CD4-positive, alpha-beta T cell (primary cell): ENCODE measurements around the gene NETO2. TPM values are rescaled to one million over a fixed set of nuclear protein-coding genes. Genes with fewer than 3 reads are reported as not detected.
"Not testable (repeated sequence)": the region's sequence is repeated elsewhere in the genome, so short reads cannot be mapped to it uniquely, and the experiment has no call there.

Experiments
- ATAC-seq: fragments of 200-7000 bp; cut with Tn5 transposase; one replicate; pipeline ENCODE4 v1.10.0; 2022; ENCODE audit warnings: mild to moderate bottlenecking; ENCODE audit not compliant: poor library complexity
- CTCF ChIA-PET: fragments of 350-600 bp; sonication (Branson Sonifier 250); formaldehyde crosslinking; loops from one replicate; lab custom pipeline; 2021; ENCODE audit warnings: antibody characterized with exemption, inconsistent platforms; lab: Charles Lee
- POLR2A ChIA-PET: fragments of 350-600 bp; sonication (Branson Sonifier 250); formaldehyde crosslinking; loops from one replicate; lab custom pipeline; 2021; ENCODE audit warnings: antibody characterized with exemption, inconsistent platforms; lab: Charles Lee
- DNase-seq, 14 experiments: peaks; one replicate each; pipeline ENCODE4 v3.0.0-alpha.2; 2013 to 2020; ENCODE audit warnings: mixed read lengths in 2 of 14
- H3K27ac ChIP-seq, 2 donors: one replicate each; pipeline versions ENCODE4 v1.5.1 to v1.7.0; 2013; ENCODE audit warnings: low read length in 2 of 2, low read depth in 1 of 2, mild to moderate bottlenecking in 1 of 2
- H3K27me3 ChIP-seq, 2 experiments: 1 replicate in 1 of 2; 2 replicates in 1 of 2; pipeline versions ENCODE4 v1.6.1 to v1.7.0; 2013; ENCODE audit warnings: low read length in 2 of 2, control low read depth in 1 of 2, mild to moderate bottlenecking in 1 of 2, moderate library complexity in 1 of 2; ENCODE audit not compliant: insufficient read depth in 2 of 2, control insufficient read depth in 1 of 2
- H3K36me3 ChIP-seq: one replicate; pipeline ENCODE4 v1.6.1; 2013; ENCODE audit warnings: low read length, control low read depth; ENCODE audit not compliant: insufficient read depth
- H3K4me1 ChIP-seq: one replicate; pipeline ENCODE4 v1.6.1; 2013; ENCODE audit warnings: low read length, control low read depth; ENCODE audit not compliant: insufficient read depth
- H3K4me3 ChIP-seq: one replicate; pipeline ENCODE4 v1.5.1; 2013; ENCODE audit warnings: mild to moderate bottlenecking, low read length, moderate library complexity
- H3K9me3 ChIP-seq, 2 experiments: 1 replicate in 1 of 2; 2 replicates in 1 of 2; pipeline versions ENCODE4 v1.6.1 to v1.7.0; 2013; ENCODE audit warnings: low read length in 2 of 2, mild to moderate bottlenecking in 2 of 2, control low read depth in 1 of 2, moderate library complexity in 1 of 2; ENCODE audit not compliant: control insufficient read depth in 1 of 2, insufficient read depth in 1 of 2
- H3K27ac Mint-ChIP-seq: one replicate; pipeline ENCODE4 v1.8.0; 2020; ENCODE audit warnings: mixed read lengths
- H3K27me3 Mint-ChIP-seq: one replicate; pipeline ENCODE4 v1.8.0; 2021; ENCODE audit warnings: mixed read lengths
- H3K36me3 Mint-ChIP-seq: one replicate; pipeline ENCODE4 v1.8.0; 2021; ENCODE audit warnings: low read depth, mixed read lengths
- H3K4me1 Mint-ChIP-seq: one replicate; pipeline ENCODE4 v1.8.0; 2021; ENCODE audit warnings: low read depth, mixed read lengths
- H3K4me3 Mint-ChIP-seq: one replicate; pipeline ENCODE4 v1.8.0; 2020; ENCODE audit warnings: mild to moderate bottlenecking, mixed read lengths
- H3K9me3 Mint-ChIP-seq: one replicate; pipeline ENCODE4 v1.8.0; 2020; ENCODE audit warnings: mixed read lengths
- CTCF ChIP-seq: fragments of 200-600 bp; IDR thresholded peaks from one replicate; pipeline ENCODE4 v1.8.0; 2022; ENCODE audit warnings: antibody characterized with exemption, mild to moderate bottlenecking
- intact Hi-C, 2 experiments: fragments of 100-400 bp; cut with DNase I in 1 of 2; cut with micrococcal nuclease in 1 of 2; formaldehyde crosslinking; loops; one replicate each; pipeline versions ENCODE4 v1.15.1 to v1.9.0; 2023 to 2025; cut with DNase I, micrococcal nuclease
- total RNA-seq, 174 experiments: library from RNA in 2 of 174; stranded (reverse) in 2 of 174; gene quantifications; one replicate each; pipeline ENCODE4 v1.2.3 and lab custom pipeline; 2021 to 2026

NETO2 gene
- total RNA-seq, 2 experiments from 2014 or later: 1.8 to 1.9 TPM

DNA sequence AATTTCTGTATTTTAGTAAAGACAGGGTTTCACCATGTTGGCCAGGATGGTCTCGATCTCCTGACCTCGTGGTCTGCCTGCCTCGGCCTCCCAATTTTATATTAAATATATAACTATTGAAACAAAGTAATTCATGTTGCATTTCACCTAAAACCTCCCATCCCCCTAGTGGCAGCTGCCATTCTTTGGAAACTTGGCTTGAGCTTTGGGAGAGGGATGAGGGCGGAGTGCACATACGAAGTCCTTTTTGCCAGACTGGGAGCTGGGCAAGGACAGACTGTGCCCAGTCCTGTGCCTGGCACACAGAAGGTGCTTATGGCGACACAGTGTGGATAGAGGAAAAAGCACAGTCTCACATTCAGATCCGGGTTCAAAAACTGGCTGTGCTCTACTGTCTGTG, 83.8 kb downstream of the NETO2 start:
- no peaks in the 10 kb centered on the region for H3K4me1 Mint-ChIP-seq

DNA sequence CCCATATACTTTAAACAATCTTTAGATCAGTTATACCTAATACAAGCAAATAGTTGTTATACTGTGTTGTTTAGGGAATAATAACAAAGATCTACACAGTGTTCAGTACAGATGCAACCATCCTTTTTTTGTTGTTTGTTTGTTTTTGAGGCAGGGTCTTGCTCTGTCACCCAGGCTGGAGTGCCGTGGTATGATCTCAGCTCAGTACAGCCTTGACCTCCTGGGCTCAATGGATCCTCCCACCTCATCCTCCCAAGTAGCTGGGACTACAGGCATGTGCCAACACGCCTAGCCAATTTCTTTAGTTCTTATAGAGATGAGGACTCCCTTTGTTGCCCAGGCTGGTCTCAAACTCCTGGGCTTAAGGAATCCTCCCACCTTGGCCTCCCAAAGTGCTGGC, 84.6 kb downstream of the NETO2 start:
- POLR2A ChIA-PET, H3K9me3 Mint-ChIP-seq, H3K4me1 Mint-ChIP-seq, H3K27me3 ChIP-seq, CTCF ChIA-PET, H3K36me3 ChIP-seq, H3K27ac Mint-ChIP-seq, H3K27ac ChIP-seq, H3K4me1 ChIP-seq, H3K4me3 Mint-ChIP-seq, H3K4me3 ChIP-seq, intact Hi-C loops, DNase-seq, H3K36me3 Mint-ChIP-seq, H3K27me3 Mint-ChIP-seq, ATAC-seq: not testable (repeated sequence)
- H3K9me3 ChIP-seq: peaks cover 0 to 12% of the 10 kb centered on the region in 2 experiments

More for the DNA sequence above, 83.8 kb downstream of the NETO2 start:
- Mint-ChIP-seq H3K4me3 (no peak overlapping the region), H3K27me3 (no peaks in the 10 kb centered on the region), H3K9me3 (peaks cover 5% of the 10 kb centered on the region), H3K36me3 (no peaks in the 10 kb centered on the region), H3K27ac (no peak overlapping the region)
- intact Hi-C loops: no loop called here
- Histone ChIP-seq H3K4me3 (no peak overlapping the region), H3K9me3 (peaks cover 0 to 12% of the 10 kb centered on the region in 2 experiments), H3K4me1 (no peaks in the 10 kb centered on the region), H3K36me3 (no peaks in the 10 kb centered on the region), H3K27me3 (peaks cover 0 to 3% of the 10 kb centered on the region in 2 experiments), H3K27ac (no peak overlapping the region)
- DNase-seq: no peak
- no peak for TF ChIP-seq CTCF
- ChIA-PET POLR2A (no interaction called here), CTCF (no interaction called here)
- ATAC-seq: no peak

DNA sequence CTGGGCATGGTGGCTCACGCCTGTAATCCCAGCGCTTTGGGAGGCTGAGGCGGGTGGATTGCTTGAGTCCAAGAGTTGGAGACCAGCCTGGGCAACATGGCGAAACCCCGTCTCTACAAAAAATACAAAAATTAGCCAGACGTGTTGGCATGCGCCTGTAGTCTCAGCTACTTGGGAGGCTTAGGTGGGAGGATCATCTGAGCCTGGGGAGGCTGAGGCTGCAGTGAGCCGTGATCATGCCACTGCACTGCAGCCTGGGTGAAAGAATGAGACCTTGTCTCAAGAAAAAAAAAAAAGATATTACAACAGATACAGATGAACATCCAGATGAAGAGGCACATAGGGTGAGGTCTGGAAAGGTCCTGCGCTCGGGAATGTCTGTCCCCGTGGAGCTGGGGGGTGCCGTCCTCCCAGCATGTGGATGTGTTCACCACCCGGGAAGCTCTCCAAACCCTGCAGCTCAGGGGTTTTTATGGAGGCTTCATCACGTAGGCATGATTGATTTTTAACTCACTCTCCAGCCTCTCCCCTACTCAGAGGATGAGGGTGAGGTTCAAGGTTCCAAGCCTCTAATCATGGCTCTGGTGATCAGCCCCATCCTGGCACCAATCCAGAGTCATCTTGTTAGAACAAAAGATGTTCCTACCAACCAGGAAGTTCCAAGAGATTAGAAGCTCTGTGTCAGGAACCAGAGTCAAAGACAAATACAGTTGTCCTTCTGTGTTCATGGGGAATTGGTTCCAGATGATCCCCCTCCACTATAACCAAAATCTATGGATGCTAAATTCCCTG, 85.3 kb downstream of the NETO2 start:
- Histone ChIP-seq H3K27ac (no peak overlapping the region), H3K36me3 (no peaks in the 10 kb centered on the region), H3K9me3 (peaks cover 0 to 10% of the 10 kb centered on the region in 2 experiments), H3K4me3 (no peak overlapping the region), H3K4me1 (no peaks in the 10 kb centered on the region), H3K27me3 (peaks cover 0 to 3% of the 10 kb centered on the region in 2 experiments)
- no peaks in the 10 kb centered on the region for H3K4me1 Mint-ChIP-seq
- ATAC-seq (no peak), DNase-seq (no peak)
- intact Hi-C loops: no loop called here
- no peak overlapping the region for H3K4me3 Mint-ChIP-seq
- POLR2A ChIA-PET: no interaction called here
- CTCF ChIA-PET: no interaction called here
- no peak overlapping the region for H3K27ac Mint-ChIP-seq
- H3K9me3 Mint-ChIP-seq: peaks cover 5% of the 10 kb centered on the region
- no peaks in the 10 kb centered on the region for H3K36me3 Mint-ChIP-seq
- no peaks in the 10 kb centered on the region for H3K27me3 Mint-ChIP-seq
- TF ChIP-seq CTCF: no peak

DNA sequence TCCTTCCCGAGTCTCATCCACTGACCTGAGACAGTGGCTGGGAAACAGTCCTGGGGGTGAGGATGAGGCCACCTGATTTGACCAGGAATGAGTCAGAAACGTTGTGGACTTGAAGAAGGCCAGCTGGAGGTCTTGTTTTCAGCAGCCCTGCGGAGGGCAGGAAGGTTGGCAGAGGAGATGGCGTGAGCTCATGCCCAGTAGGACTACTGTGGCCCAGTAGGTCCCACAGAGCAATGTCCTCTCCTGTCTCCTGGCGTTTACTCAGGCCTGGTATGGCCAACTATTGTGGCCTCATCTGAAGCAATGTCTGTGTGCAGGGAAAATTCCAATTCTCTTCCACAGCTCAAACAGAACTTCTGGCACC, 86.1 kb downstream of the NETO2 start:
- Histone ChIP-seq H3K27me3 (peaks cover 0 to 3% of the 10 kb centered on the region in 2 experiments), H3K4me3 (no peak overlapping the region), H3K9me3 (peaks cover 0 to 6% of the 10 kb centered on the region in 2 experiments), H3K36me3 (no peaks in the 10 kb centered on the region), H3K27ac (no peak overlapping the region), H3K4me1 (no peaks in the 10 kb centered on the region)
- Mint-ChIP-seq H3K27ac (no peak overlapping the region), H3K27me3 (no peaks in the 10 kb centered on the region), H3K4me1 (no peaks in the 10 kb centered on the region), H3K36me3 (no peaks in the 10 kb centered on the region), H3K9me3 (peaks cover 2% of the 10 kb centered on the region), H3K4me3 (no peak overlapping the region)
- ChIA-PET POLR2A (no interaction called here), CTCF (no interaction called here)
- ATAC-seq (no peak), DNase-seq (no peak)
- no peak for TF ChIP-seq CTCF
- intact Hi-C loops: no loop called here
